HG03432 (cell line): ENCODE measurements around the gene PDZD2.
"Not testable (repeated sequence)": the region's sequence is repeated elsewhere in the genome, so short reads cannot be mapped to it uniquely, and the experiment has no call there.

Source experiments
- ATAC-seq: cut with Tn5 transposase; IDR thresholded peaks from one replicate; pipeline ENCODE4 v1.9.1; 2021; ENCODE audit warnings: mild to moderate bottlenecking, moderate library complexity; ENCODE audit not compliant: unreplicated experiment

PDZD2 gene

DNA sequence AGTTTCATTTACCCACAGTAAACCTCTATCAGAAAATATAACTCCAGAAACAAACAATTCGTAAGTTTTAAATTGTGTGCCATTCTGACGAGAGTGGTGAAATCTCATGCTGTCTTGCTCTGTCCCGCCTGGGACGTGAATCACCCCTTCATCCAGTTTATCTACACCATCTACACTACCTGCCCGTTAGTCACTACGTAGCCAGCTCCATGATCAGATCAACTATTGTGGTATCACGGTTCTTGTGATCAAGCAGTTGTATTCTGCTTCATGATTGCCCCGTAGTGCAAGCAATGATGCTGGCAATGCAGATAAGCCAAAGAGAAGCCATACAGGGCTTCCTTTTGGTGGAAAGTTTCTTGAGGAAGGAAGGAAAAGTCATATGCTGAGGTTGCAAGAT, 384.9 kb downstream of the PDZD2 start:
- no peak for ATAC-seq

DNA sequence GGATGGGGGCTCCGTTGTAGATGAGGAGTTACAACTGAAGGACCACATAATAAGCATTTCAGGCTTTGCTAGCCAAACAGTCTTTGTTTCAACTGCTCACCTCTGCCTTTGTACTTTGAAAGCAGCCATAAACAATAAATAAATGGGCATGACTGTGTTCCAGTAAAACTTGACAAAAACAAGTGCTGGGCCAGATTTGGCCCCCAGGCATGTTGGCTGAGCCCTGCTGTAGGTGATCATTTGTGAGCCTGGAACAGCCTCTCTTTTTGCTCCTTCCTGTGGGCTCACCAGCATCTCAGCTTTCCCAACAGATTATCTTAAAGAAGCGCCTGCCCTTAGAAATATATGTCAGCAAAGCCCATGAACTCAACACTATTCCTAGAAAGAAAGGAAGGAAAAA, 385.8 kb downstream of the PDZD2 start:
- no peak for ATAC-seq

DNA sequence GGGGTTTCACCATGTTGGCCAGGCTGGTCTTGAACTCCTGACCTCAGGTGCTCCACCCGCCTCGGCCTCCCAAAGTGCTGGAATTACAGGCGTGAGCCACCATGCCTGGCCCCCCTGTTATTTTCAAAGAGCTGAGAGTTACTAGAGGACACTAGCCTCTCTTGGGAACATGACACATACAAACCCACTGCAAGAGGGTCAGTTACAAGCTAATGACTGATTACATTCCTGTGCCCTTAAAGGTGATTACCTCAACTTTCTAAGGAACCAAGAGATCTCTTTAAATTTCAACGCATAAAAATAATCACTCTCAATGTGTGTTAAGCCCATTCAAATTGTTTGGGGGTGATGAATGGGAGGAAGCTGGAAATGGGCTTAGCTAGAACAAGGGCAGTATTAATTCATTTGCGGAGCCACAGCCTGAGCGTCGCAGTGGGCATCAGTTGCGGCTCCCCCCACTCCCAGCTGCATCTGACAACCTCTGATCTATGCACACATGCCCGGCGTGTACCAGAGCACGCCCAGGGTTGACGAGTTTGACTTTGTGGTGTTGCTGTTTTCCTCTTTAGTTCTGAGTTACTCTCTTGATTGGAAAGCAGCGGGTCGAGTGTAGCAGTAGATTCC, 388.3 kb downstream of the PDZD2 start:
- ATAC-seq, result no peak

DNA sequence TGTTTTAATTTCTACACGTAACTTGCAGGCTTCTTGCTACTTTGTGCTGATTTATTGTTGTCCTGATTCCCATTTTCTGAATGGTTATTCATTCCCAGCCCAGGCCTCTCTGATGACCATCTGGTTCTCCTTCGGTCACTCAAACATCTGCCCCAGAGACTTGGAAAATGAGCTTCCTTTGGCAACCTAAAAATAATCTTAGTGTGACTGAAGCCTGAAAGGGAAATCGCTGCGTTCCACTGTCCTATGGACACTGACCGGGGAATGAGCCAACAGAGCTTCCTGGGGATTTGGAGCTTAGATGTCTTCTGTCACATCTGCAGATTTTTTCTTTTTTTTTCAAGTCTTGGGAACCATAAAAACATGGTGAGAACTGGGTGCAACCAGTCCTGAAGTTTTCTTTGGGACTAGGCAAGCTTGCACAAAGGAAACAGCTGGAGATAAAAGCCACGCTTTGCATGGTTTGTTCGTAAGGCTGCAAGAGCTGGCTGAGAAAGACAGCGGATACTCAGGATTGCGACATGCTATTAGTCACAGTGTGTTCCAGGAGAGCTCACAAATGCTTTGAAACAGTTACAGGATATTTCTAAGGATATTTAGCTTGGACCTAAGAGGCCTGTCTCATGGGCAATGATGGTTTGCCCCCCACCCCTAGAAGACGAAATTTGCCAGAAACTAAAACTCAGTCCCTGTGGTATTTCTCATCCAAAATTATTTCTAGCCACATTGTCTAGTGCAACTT, 389.0 kb downstream of the PDZD2 start:
- ATAC-seq, result no peak

DNA sequence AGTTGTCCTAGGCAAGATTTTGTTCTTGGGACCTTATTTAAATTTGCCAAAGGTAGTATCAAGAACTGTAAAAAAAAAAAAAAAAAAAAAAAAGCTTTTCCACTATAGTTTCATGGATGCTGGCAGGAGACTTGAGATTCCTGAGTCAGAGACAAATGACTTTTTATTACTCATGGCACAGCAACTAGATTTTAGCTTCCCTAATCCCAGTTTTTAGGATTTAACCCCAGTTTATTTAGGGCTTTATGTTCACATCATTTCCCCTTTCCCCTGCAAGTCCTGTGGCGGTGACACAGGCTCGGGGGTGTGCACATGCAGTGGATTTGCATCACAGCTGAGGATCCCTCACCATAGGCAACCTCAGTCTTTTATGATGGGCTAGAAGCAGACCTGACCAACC, 390.3 kb downstream of the PDZD2 start:
- ATAC-seq, result no peak

DNA sequence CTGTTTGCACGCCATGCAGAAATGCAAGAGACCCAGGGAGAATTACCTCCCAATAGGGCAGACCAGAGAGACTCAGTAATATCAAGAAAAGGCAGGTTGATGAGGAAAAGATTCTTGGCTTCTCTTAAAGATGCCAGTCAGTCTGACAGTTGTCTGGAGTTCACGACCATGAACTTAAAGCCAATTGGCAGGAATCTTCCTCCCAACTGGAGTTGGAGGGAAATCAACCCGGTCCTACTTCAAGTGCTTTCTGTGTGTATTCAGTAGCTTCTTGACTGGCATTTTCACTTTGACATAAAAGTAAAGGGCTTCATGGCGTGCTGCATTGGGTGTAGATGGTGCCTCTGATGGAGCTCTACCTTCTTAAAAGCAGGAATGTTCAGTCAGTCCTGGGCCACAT, 390.9 kb downstream of the PDZD2 start:
- no peak for ATAC-seq

DNA sequence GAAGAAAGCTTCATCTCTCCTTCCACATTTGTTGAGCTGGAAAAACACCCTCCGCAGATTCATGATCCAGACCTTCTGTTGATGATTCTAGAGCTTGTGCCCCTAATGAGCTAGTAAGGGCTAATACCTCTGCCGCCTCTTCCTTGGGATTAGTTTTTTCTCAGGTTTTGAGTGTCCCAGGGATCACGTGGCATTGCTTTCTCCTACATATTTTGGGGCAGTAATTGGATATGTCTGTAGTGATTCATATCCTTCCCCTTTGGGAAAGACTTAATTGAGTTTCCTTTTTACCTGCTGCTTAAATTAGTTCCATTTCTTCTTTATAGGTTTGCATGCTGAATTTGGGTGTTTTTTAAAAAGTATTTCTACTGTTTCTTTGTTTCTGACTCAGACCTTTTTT, 391.3 kb downstream of the PDZD2 start:
- ATAC-seq, result no peak

DNA sequence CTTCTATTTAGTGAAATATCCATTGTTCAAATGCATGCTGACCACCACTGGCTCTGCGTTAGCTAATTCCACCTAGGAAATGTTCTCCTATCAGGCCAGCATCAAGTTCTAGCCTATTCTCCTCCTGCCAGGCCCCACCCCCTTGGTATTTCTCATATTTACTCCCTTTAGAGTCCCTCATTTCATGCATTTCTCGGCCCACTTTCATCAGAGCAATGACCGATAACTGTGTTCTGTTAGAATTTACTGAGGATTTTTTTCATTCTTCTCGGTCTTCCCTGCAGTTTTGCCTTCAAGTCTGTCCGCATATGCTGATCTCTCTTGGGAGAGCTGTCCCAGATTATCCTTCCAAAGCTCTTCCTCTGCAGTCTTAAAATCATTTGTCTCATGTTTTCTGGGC, 391.8 kb downstream of the PDZD2 start:
- ATAC-seq, result no peak

DNA sequence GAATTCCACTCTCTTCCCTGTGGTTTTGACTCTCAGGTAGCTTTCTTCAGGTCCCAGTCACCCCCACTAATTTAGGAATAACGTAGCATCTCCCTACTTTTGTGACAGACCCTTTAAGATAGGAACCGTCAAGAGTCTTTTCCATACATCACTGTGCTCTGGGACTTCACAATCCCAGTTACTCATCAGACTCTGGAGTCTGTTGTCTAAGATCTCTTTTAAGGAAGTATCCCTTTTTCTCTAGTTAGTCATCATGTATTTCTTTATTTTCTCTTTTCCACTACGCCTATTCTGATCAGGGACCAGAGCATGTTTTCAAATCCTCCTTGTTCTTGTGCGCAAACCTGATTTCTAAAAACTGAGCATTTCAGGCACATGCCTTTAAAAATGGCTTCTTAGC, 392.2 kb downstream of the PDZD2 start:
- ATAC-seq, result no peak

DNA sequence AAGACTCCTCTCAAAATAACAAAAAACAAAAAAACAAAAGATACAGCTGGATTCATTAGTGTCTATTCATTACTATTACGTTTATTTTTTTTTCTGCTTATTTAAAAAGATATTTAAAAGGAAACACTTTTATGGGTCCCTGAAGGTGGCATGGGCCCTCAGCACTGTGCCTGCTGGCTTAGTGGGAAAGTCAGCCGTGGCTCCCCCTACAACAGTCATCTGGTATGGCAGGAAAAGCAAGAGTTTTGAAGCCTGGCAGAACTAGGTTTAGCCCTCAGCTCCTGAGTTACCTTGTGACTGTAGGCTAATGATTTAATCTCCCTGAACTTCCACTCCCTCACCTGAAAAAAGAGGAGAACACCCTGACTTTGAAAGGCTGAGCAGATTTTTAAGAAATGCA, 399.6 kb downstream of the PDZD2 start:
- no peak for ATAC-seq

DNA sequence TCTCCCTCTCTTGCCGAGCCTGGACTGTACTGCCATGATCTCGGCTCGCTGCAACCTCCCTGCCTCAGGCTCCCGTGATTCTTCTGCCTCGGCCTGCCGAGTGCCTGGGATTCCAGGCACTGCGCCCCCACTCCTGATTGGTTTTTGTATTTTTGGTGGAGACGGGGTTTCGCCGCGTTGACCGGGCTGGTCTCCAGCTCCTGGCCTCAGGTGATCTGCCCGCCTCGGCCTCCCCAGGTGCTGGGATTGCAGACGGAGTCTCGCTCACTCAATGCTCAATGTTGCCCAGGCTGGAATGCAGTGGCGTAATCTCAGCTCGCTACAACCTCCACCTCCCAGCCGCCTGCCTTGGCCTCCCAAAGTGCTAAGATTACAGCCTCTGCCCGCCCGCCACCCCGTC, 400.2 kb downstream of the PDZD2 start:
- not testable (repeated sequence) for ATAC-seq

DNA sequence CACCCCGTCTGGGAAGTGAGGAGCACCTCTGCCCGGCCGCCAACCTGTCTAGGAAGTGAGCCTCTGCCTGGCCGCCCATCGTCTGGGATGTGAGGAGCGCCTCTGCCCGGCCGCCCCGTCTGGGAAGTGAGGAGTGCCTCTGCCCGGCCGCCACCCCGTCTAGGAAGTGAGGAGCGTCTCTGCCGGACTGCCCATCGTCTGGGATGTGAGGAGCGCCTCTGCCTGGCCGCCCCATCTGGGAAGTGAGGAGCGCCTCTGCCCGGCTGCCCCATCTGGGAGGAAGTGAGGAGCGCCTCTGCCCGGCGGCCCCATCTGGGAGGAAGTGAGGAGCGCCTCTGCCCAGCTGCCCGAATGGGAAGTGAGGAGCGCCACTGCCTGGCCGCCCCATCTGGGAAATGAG, 400.7 kb downstream of the PDZD2 start:
- not testable (repeated sequence) for ATAC-seq

DNA sequence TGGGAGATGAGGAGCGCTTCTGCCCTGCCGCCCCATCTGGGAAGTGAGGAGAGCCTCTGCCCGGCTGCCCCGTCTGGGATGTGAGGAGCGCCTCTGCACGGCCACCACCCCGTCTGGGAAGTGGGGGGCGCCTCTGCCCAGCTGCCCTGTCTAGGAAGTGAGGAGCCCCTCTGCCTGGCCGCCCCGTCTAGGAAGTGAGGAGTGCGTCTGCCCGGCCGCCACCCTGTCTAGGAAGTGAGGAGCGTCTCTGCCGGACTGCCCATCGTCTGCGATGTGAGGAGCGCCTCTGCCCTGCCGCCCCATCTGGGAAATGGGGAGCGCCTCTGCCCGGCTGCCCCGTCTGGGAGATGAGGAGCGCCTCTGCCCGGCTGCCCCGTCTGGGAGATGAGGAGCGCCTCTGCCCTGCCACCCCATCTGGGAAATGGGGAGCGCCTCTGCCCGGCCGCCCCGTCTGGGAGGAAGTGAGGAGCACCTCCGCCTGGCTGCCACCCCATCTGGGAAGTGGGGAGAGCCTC, 401.3 kb downstream of the PDZD2 start:
- ATAC-seq, result not testable (repeated sequence)

DNA sequence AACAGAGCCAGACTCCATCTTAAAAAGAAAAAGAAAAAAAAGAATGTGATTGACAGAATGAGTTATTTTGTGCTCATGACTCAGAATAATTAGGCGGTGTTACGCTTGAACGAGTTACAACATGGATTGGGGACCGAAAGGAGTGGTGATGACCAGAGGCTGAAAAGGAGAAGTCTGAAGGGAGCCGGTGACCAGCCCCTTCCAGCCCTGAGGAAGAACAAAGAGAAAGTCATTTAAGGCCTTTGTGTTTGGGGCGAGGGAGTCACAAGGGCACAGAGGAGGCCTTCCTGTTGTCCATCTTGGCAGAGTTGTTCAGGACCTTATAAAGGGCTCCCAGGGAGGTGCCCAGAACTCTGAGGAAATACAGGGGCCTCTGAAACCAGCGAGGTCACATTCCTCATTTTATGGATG, 403.6 kb downstream of the PDZD2 start:
- no peak for ATAC-seq

DNA sequence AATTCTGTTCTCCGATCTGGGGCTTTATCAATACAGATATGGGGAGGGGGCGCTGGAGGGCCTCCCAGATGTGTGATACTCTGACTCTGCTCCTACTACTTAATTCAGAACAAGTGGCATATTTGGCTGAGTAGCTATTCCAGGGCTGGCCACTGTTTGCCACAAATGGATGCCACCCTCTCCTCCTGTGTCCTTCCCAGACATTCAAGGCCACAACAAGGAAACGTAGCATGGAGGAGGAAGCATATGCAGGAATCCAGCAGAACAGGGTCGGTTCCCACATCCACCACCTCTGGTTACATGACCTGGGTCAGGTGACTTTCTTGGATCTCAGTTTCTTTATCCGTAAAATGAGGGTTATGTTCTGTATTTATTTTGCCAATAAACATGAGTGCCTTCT, 404.2 kb downstream of the PDZD2 start:
- ATAC-seq, result no peak

DNA sequence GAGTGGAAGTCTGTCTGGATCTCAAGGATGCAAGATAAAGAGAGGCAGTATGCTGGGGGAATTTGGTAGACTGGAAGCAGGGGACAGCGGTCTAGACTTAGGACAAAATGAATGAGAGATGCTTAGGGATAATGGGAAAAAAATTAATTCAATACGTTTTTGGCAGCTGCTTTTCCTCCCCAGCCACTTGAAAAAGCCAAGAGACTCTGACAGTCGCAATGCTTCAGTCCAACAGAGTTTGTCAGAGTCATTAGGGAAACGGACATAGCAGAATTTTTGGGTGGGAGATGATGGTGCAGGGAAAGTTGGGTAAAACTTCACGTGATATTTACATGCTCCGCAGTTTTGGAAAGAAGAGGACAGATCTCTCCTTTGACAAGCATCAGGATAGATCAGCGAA, 405.5 kb downstream of the PDZD2 start:
- ATAC-seq, result no peak

DNA sequence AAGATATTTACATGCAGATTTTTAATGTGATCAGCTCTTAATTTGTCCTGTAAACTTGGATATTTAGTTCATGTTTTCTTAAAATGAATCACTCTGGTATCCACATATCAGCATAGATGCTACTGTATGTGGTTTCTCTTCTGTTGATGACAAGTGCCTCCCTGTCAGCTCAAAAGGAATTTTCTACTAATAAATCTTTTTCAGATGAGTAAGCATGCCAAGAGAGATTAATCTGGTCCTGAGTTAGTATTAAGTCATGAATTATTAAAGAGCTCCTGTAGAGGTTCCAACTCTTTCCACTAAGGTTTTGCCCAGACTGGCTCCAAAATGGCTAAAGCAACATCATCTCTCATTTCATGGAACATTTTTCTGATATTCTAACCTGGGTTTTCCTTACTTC, 406.0 kb downstream of the PDZD2 start:
- no peak for ATAC-seq

DNA sequence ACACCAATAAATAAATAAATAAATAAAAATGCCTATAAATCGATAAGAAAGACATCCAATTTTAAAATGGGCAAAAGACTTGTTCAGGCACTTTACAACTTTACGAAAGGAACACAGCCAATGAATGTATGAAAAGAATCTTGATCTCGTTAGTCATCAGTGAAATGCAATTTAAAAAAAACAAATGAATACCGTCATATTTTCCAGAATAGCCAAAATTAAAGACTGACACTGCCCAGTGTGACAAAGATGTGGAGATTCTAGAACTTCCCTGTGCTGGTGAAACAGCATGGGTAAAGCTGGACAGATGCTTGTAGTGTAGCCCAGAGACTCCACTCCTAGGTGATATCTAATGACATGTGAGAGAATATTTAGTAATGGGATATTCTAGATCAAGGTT, 408.1 kb downstream of the PDZD2 start:
- ATAC-seq, result no peak

DNA sequence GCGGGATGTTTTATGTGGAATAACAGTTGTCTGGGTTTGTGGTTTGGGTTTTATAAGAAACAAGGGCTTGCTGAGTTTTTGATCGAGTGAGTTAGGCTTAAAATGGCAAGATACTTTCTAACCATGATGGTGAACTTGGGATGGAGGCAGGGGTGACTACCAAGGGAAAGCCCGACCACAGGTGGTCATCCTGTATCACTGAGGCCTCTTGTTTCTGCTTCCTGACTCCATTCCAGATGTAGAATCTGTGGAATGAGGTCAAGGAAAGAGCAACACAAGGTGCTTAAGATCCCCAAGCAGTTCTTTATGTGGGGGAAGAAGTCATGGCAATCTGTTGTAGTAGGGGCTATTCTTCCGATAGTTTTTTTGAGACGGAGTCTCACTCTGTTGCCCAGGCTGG, 412.9 kb downstream of the PDZD2 start:
- ATAC-seq, result no peak

DNA sequence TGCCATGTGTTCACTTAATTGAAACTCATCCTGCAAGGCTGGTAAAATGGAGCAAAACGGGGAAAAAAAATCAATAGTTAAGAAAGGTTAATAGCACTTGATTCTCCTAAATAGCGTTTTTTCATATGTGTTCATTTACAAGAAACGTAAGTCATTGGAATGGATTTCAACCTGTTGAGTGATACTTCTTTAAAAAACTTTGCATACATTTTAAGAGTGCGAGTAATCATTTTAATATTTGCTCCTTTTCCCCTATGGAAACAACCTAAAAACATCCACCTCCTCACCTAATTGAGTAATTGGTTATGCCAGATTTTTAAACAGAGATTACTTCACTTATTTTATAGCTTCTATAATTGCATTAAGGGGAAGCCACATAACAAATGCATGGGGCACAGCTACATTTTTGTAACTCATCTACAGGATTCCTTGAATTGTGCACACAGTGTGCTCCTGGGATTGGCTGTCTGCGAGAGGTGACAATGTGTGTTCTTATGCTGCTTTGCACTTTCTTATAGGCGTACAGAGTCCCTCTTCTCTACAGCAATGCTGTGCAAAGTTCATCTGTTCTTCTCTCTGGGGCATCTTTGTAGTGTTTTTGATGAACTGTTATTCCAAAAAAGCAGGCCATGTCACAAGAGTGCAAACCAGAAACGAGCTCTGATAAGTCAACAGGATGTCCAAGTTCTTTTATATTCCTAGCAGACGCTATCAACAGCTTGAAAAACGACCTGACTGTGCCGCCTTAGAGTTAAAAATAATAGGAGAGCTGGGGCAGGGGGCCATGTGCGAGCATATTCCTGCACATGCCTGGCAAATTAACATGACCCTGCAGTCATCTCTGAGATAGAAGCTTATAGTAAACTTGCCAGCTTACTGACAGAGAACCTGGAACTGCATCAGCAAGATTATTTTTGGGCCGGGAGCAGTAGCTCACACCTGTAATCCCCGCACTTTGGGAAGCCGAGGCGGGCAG, 417.2 kb downstream of the PDZD2 start:
- ATAC-seq, result no peak
